HAP-1 (cell line): ENCODE results near the gene ARF6.

ENCODE experiments used
- DNase-seq, 2 experiments: peaks; one replicate each; pipeline ENCODE4 v3.0.0-alpha.2; 2016 to 2020; ENCODE audit warnings: low spot score in 2 of 2
- H3K27me3 ChIP-seq: fragments of 250-450 bp; sonication (Bioruptor Pico); 2 replicates; pipeline ENCODE4 v1.5.1; 2020; ENCODE audit warnings: low read depth, mild to moderate bottlenecking, moderate library complexity
- H3K36me3 ChIP-seq: fragments of 250-450 bp; sonication (Bioruptor Pico); replicated peaks from 2 replicates; pipeline ENCODE4 v1.5.1; 2020; ENCODE audit warnings: mild to moderate bottlenecking
- H3K4me1 ChIP-seq: fragments of 250-450 bp; sonication (Bioruptor Pico); 2 replicates; pipeline ENCODE4 v1.5.1; 2020; ENCODE audit warnings: mild to moderate bottlenecking
- H3K4me3 ChIP-seq: fragments of 250-450 bp; sonication (Bioruptor Pico); 2 replicates; pipeline ENCODE4 v1.5.1; 2020; ENCODE audit warnings: mild to moderate bottlenecking, moderate library complexity
- H3K9me3 ChIP-seq: fragments of 250-450 bp; sonication (Bioruptor Pico); 2 replicates; pipeline ENCODE4 v1.5.1; 2020; ENCODE audit warnings: mild to moderate bottlenecking, moderate library complexity
- in situ Hi-C: fragments of 300-500 bp; cut with MboI; formaldehyde crosslinking; loops from 3 replicates; pipeline ENCODE4 v1.14.3; 2020; ENCODE audit warnings: low sequenced_read_pairs, inconsistent platforms, mixed read lengths

The ARF6 gene

DNA sequence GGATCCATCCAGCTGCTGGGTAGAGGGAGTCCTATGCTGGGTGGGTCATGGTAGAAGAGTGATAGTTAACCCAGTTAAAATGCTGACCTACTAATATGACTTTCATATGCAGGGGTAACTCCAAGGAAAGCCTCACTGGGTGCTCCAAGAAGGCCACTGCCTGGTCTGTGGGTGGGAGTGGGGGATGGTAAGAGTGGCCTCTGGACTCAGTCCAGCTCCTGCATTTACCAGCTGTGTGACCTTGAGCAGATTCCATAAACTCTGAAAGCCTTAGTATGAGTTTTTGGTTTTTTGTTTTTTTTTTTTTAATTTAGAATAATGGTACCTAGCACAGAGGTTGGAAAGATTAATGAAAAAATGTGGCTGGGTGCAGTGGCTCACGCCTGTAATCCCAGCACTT lies 51.6 kb downstream of the ARF6 start:
- H3K36me3 ChIP-seq = no peaks in the 10 kb centered on the region
- H3K4me1 ChIP-seq = no peaks in the 10 kb centered on the region
- DNase-seq = no peak
- no peaks in the 10 kb centered on the region for H3K9me3 ChIP-seq
- no peak overlapping the region for H3K4me3 ChIP-seq
- in situ Hi-C loops = no loop called here
- no peaks in the 10 kb centered on the region for H3K27me3 ChIP-seq

DNA sequence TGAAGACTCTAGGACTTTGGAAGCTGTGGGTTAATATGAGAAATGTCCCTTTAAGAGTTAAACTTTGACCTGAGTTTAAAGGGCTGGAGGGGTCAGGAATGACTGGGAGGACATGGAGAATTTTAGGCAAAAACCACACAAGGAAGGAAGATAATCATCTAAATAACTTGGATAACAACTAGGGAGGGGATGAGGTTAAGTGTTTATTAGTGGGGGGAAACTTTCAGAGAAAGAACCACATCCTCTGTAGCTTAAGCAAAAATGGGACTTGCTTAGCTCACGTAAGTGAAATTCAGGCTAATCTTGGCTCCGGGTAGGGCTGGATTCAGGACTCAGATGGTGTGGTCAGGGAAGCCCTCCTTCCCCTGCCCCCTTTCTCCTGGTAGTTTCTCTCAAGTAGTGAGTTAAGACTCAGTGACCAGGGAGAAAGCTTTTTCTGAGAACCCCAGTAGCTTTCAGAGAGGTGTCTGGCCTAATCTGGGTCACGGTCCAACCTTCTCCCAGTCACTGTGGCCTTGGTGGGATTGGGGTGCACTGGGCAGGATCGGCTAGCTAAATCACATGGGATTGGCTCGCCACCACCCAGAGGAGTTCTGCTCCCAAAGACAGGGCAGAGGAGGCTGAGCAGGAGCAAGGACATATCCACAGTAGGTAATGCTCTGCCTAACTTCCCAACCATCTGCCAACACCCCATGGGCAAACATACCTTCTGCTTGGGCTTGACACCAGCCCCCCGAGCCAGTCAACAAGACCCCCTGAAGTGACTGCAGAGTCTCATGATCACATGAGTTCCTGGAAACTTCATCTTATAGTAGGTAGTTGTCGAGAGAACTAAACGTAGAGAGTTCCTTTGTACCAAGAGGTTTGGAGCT lies 52.8 kb downstream of the ARF6 start:
- no peak overlapping the region for H3K4me3 ChIP-seq
- no peaks in the 10 kb centered on the region for H3K9me3 ChIP-seq
- no peak for DNase-seq
- in situ Hi-C loops = no loop called here
- no peaks in the 10 kb centered on the region for H3K4me1 ChIP-seq
- H3K27me3 ChIP-seq = no peaks in the 10 kb centered on the region
- no peaks in the 10 kb centered on the region for H3K36me3 ChIP-seq
